Right cardiac atrium (tissue), 5 donors: ENCODE measurements around the gene MORN1. TPM values are rescaled to one million over a fixed set of nuclear protein-coding genes. Genes with fewer than 3 reads are reported as not detected.

Source experiments
- ATAC-seq, 2 donors: fragments of 200-7000 bp; cut with Tn5 transposase; one replicate each; pipeline versions ENCODE4 v1.8.0 to v1.9.1; 2020; ENCODE audit warnings: moderate library complexity in 2 of 2, mild to moderate bottlenecking in 1 of 2
- DNase-seq, 3 donors: peaks; one replicate each; pipeline ENCODE4 v3.0.0-alpha.2; 2020
- H3K27ac ChIP-seq: one replicate; pipeline ENCODE4 v1.5.1; 2013; ENCODE audit warnings: mild to moderate bottlenecking, low read length, control low read depth, moderate library complexity
- H3K27me3 ChIP-seq: one replicate; pipeline ENCODE4 v1.6.1; 2013; ENCODE audit not compliant: control insufficient read depth, insufficient read depth
- H3K4me1 ChIP-seq: one replicate; pipeline ENCODE4 v1.6.1; 2013; ENCODE audit warnings: low read length; ENCODE audit not compliant: control insufficient read depth, insufficient read depth
- H3K4me3 ChIP-seq: one replicate; pipeline ENCODE4 v1.5.1; 2013; ENCODE audit warnings: low read length, control low read depth
- H3K9me3 ChIP-seq: one replicate; pipeline ENCODE4 v1.6.1; 2013; ENCODE audit warnings: low read length; ENCODE audit not compliant: control insufficient read depth
- WGBS: extraction: QIAGEN DNeasy Blood & Tissue Kit; methylation state at CpG from one replicate; pipeline ENCODE4 v1.1.7; 2013; 5-methylcytosine and 5-hydroxymethylcytosine counted together
- intact Hi-C, 4 donors: fragments of 100-400 bp; cut with DNase I; formaldehyde crosslinking; loops; one replicate each; pipeline versions ENCODE4 v1.11.0 to v1.14.0; 2022 to 2023
- polyA plus RNA-seq: library from polyadenylated mRNA; stranded (reverse); fragments of 200-250 nt; gene quantifications from one replicate; pipeline ENCODE4 v1.2.3, GENCODE V29; 2013
- total RNA-seq, 4 donors: library from RNA; stranded (reverse); fragmentation: NEBNext Ultra II Directional; extraction: Animal tissue kit (Norgen Biotek cat#: 25700); gene quantifications; one replicate each; pipeline ENCODE4 v1.2.1, GENCODE V29; 2021
- donor health status: healthy with polysubstance abuse.
- donor health status: DM: no; HTN: yes; CAD: no.
- donor health status: DM: no; HTN: no; CAD: no.
- donor health status: DM: no; HTN: yes; CAD: no; lungs with severe emphysema.
- donor health status: DM: yes; HTN: yes; CAD: no.

Gene MORN1
- total and polyA plus RNA-seq, 5 donors: 3.2 to 5.1 (median 4.1) TPM

DNA sequence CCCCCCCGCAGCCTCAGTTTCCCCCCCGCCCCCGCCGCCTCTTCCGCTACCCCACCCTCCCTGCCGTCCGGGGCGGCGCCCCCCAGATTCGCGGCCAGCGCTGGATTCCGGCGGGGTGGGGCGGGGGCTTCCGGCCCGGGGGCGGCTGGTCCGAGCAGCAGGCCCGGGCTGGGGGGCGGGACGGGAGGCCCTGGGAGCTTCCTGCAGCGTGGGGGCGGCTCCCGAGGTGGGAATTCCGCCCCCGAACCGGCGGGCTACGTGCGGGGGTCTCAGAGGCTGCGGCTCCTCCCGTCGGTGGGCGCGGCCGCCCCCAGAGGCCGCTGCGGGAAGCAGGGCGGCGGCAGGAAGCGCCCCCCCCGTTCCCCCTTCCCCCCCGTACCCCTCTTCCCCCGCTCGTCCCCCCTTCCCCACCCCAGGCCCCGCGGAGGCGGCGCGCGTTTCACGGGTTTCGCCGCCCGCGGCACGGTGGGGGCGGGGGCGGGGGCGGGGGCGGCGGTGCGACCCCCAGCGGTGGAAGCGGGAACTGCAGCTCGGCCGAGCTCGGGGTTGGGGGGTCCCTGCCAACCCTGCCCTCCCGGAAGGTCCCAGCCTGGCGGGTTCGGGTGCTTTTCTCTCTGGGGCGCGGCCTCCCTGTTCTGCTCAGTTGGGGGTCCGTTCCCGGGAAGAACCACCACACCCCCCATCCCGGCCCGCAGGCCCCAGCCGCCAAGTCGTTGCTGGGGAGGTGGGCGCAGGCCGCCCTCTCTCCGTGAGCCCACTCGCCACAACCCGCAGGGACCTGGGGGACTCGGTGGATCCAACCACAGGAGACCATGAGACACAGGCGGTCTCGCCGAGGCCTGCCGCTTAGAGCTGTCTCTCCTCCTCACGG, 76.3 kb downstream of the MORN1 start:
- ATAC-seq (peak; percentile 20 to 22), DNase-seq (peak; percentile 76 to 91 (median 91))
- H3K27ac ChIP-seq: peak overlapping the region; percentile 19
- no peaks in the 10 kb centered on the region for H3K9me3 ChIP-seq
- no peaks in the 10 kb centered on the region for H3K27me3 ChIP-seq
- intact Hi-C loops: loop anchor here in 2 of 4 donors (5.0 to 10.0 kb wide), 2 partner anchors 83 to 120 kb away; partner anchors contain the start of gene FAAP20 (in 1 of the 2)
- peak overlapping the region; percentile 64 for H3K4me3 ChIP-seq
- peaks cover 5% of the 10 kb centered on the region for H3K4me1 ChIP-seq
- 9% methylated on average over 87 of the region's 91 CpGs for WGBS

DNA sequence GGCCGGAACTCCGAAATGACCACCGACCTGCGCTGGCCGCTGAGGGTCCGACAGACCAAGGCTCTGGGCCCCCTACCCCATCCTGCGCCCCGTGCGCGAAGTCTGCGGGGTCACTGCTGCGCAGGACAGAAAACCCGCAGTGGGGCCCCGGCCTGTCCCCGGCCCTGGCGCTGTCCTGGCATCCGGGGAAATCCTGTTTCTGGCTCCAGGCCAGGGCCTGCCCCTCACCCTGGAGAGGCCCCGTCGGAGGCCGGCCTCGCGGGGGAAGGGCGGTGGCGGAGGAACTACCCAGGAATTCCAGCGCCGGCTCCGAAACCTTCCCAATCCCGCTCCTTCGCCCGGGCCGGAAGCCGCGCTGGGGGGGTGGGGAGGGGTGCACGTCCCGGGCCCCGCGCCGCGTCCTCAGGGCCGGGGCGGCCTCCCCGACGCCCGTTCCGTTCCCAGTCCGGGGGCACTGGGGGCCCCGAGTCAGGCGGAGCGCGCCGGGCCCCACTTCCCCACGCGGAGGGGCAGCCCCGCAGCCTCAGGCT, 77.0 kb downstream of the MORN1 start:
- H3K27me3 ChIP-seq: no peaks in the 10 kb centered on the region
- intact Hi-C loops: loop anchor here in 2 of 4 donors (5.0 to 10.0 kb wide), 2 partner anchors 82 to 120 kb away; partner anchors contain the start of gene FAAP20 (in 1 of the 2)
- ATAC-seq: peak; percentile 18 to 27
- H3K27ac ChIP-seq: peak overlapping the region; percentile 31
- 9% methylated on average over 54 of the region's 54 CpGs for WGBS
- H3K9me3 ChIP-seq: no peaks in the 10 kb centered on the region
- peak; percentile 80 to 91 (median 89) for DNase-seq
- peak overlapping the region; percentile 64 for H3K4me3 ChIP-seq
- peaks cover 5% of the 10 kb centered on the region for H3K4me1 ChIP-seq

DNA sequence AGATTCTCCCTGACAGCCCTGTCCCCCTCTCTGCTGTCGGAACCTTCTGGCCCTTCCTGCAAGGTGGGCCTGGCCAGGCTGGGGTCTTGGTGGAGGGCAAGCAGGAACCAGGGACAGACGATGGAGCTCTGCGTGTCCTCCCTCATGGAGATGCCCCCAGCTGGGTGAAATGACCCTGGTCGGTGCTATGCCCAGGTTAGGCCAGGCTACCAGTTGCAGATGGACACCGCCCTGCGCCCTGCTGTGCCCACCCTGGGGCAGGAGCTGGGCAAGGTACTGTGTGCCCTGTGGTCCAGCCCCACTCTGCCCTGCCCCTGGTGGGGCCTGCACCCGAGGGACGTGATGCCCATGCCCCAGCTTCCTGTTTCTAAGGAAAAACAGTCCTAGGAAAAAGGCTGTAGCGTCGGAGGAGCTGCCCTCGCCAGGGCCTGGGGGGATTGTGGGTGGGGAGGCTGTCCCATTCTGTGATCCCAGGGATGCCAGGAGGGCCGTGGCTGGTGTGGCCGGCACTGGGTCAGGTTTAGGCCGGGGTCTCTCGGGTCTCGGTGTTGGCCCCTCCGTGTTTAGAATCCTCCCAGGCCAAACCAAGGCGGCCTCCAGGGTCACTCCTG, 77.6 kb downstream of the MORN1 start:
- ATAC-seq (peak in 1 of 2 donors; percentile 1), DNase-seq (no peak)
- no peaks in the 10 kb centered on the region for H3K27me3 ChIP-seq
- peak overlapping the region; percentile 31 for H3K27ac ChIP-seq
- no peak overlapping the region for H3K4me3 ChIP-seq
- 53% methylated on average over 18 of the region's 18 CpGs for WGBS
- H3K9me3 ChIP-seq: no peaks in the 10 kb centered on the region
- intact Hi-C loops: loop anchor here in 2 of 4 donors (5.0 to 10.0 kb wide), 2 partner anchors 81 to 119 kb away; partner anchors contain the start of gene FAAP20 (in 1 of the 2)
- peaks cover 5% of the 10 kb centered on the region for H3K4me1 ChIP-seq

DNA sequence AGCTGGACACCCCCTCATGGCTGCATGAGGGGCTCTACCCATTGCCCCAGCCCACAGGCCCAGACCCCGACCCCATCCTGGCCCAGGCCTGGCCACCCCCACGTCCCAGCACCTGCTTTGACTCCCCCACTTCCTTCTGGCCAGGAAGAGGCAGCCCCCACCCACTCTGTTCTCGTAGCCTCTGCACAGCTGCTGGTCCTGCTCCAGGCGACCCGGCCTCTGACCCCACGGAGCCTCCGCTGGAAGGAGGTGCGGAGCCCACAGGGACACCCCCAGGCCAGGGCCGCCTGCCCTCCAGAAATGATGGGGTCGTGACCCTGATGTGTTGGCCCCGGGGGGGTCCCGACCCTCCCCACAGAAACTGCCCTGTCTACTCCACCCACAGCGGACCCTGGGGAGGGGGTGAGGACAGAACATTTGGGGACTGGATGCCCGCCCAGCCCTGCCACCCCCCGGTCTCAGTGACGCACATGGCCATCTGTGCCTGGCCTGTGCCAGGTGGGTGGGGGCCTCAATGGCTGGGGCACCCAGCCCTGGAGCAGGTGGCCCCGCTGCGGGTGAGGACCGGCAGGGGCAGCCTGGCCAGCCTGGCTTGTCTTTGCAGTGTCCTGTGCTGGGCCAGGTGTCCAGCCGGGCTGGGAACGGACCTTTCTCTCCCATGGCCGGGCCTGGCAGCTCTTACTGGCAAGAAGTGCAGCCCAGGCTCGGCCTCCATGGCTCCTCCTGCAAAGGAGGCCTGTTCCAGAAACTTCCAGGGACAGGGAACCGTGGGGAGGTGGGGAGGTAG, 78.6 kb downstream of the MORN1 start:
- intact Hi-C loops: loop anchor here in 2 of 4 donors (5.0 to 10.0 kb wide), 2 partner anchors 80 to 118 kb away; partner anchors contain the start of gene FAAP20 (in 1 of the 2)
- no peak overlapping the region for H3K4me3 ChIP-seq
- peaks cover 5% of the 10 kb centered on the region for H3K4me1 ChIP-seq
- peak overlapping the region; percentile 9 for H3K27ac ChIP-seq
- H3K9me3 ChIP-seq: no peaks in the 10 kb centered on the region
- no peaks in the 10 kb centered on the region for H3K27me3 ChIP-seq
- DNase-seq (peak; percentile 76 to 89 (median 87)), ATAC-seq (peak; percentile 3 to 6)
- 39% methylated on average over 24 of the region's 24 CpGs for WGBS

DNA sequence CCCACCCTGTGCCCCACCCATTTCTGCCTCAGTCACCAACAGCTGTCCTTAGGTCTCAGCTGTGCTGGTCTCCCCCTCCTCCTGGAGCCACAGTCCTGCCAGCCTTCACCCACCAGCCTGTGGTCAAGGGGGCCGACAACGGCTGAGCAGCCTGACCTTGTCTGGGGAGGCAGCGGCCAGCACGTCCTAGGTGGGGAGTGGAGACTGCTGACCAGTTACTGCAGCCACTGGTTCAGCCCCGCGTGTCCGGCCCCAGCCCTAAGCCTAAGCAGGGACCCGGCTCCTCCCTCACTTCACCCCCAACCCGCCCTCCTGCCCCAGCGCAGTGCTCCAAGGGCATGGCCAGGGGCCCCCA, 79.2 kb downstream of the MORN1 start:
- ATAC-seq (peak; percentile 1 to 6), DNase-seq (no peak)
- WGBS: 35% methylated on average over 10 of the region's 10 CpGs
- no peaks in the 10 kb centered on the region for H3K27me3 ChIP-seq
- H3K4me1 ChIP-seq: peaks cover 5% of the 10 kb centered on the region
- H3K4me3 ChIP-seq: no peak overlapping the region
- no peaks in the 10 kb centered on the region for H3K9me3 ChIP-seq
- intact Hi-C loops: loop anchor here in 2 of 4 donors (5.0 to 10.0 kb wide), 2 partner anchors 80 to 117 kb away; partner anchors contain the start of gene FAAP20 (in 1 of the 2)
- peak overlapping the region; percentile 1 for H3K27ac ChIP-seq

DNA sequence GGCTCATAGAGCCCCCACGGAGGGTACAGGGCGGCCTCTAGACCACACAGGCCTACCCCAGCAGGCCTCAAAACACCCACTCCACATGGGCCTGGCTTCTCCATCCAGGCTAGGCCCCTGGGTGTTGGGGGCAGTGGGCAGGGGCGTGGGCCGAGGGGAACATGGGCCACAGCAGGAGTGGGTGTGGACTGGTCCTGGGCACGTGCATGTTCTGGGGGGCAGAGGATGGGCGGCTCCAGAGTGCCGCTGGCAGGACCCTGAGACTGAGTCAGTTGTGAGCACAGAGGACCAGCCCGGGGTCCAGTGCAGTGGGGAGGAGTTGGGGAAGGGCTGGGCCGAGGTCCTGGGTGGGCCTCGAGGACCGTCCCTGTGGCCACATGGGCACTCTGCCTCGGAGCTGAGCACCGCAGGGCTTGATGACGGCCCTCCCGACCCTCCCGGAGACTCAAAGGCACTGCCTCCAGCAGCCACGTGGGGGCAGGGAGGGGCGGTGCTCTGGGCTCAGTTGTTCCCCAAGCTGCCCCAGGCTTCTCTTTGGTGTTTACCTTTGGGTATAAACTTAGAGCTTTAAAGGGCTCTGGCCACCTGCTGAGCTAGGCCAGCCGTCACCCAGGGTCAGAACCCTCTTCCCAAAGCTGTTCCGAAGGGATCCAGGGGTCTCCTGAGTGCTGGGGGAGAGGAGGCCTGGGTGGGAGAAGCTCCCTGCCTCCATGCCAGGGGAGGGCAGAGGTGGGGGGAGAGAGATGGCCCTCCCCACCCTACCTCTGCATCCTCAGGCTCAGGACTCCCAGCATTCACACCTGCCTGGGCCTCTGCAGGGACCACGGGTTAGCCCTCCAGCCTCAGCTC, 79.9 kb downstream of the MORN1 start:
- H3K27me3 ChIP-seq: no peaks in the 10 kb centered on the region
- WGBS: 32% methylated on average over 21 of the region's 21 CpGs

DNA sequence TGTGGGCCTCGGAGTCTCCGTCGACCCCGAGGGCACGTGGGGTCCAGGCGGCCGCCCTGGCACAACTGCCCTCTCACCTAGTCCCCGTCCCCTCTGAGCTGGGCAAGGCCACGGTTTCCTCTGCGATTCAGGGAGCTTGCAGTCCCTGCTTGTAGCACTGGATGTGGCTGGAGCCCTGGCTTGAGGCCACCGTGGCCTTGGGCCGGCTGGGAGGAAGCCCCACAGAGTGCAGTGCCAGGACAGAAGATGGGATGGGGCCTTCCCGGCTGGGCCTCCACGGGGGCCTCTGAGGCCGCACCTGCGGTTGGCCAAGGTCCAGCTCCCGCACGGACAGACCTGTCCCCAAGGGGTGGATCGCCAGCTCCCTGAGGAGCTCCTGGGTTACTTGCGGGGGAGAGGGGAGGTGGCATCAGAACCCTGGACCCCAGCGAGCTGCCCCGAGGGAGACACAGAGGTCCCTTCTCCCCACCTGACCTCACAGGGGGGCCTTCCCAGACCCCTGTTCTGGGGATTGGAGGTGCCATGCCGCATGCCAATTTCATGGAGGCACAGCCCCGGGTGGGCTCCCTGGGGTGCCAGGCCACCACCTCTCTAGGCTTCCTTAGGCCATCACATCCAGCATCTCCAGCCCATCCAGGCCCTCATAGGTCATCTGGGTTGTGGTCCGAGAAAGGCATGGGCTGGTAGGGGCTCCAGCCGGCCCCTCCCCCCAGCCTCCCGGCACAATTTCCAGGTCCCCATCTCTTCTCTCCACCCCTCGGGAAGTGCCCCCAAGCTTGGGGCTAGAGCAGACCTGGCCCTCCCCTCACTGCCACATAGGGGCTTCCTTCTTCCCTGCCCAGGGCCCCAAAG, 80.8 kb downstream of the MORN1 start:
- ATAC-seq (peak in 1 of 2 donors; percentile 5), DNase-seq (peak; percentile 65 to 88 (median 83))
- Histone ChIP-seq H3K27ac (no peak overlapping the region), H3K27me3 (no peaks in the 10 kb centered on the region), H3K4me3 (no peak overlapping the region), H3K9me3 (no peaks in the 10 kb centered on the region), H3K4me1 (peaks cover 5% of the 10 kb centered on the region)
- intact Hi-C loops: loop anchor here in 2 of 4 donors (5.0 to 10.0 kb wide), 2 partner anchors 78 to 116 kb away; partner anchors contain the start of gene FAAP20 (in 1 of the 2)
- WGBS: 60% methylated on average over 28 of the region's 28 CpGs

More for the DNA sequence above, 79.9 kb downstream of the MORN1 start:
- no peaks in the 10 kb centered on the region for H3K9me3 ChIP-seq
- DNase-seq: peak; percentile 81 to 91 (median 88)
- H3K4me1 ChIP-seq: peaks cover 5% of the 10 kb centered on the region
- intact Hi-C loops: loop anchor here in 2 of 4 donors (5.0 to 10.0 kb wide), 2 partner anchors 79 to 117 kb away; partner anchors contain the start of gene FAAP20 (in 1 of the 2)
- ATAC-seq: peak; percentile 14 to 49
- no peak overlapping the region for H3K4me3 ChIP-seq
- H3K27ac ChIP-seq: peak overlapping the region; percentile 7

DNA sequence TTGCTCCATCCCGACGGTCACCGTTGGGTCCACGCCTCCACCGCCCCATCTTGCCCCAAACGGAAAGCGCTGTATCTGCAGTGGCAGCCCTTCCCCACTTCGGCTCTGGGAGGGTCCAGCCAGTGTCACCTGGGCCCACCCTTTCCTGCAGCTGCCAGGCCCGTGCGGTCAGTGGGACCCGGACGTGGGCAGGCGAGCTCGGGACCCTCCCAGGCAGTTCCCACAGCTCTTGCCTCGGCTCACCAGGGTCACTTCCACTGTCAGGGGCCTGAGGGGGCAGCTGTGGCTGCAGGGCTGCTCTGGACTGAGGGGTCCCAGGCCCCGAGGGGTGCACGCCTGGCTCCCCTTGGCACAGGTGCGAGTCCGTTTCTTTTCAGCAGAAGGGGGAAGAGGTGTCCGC, 82.5 kb downstream of the MORN1 start:
- intact Hi-C loops: no loop called here
- 88% methylated on average over 20 of the region's 20 CpGs for WGBS
- H3K4me1 ChIP-seq: peaks cover 5% of the 10 kb centered on the region
- no peak overlapping the region for H3K27ac ChIP-seq
- ATAC-seq: no peak
- no peak for DNase-seq
- H3K9me3 ChIP-seq: no peaks in the 10 kb centered on the region
- H3K27me3 ChIP-seq: no peaks in the 10 kb centered on the region
- no peak overlapping the region for H3K4me3 ChIP-seq

DNA sequence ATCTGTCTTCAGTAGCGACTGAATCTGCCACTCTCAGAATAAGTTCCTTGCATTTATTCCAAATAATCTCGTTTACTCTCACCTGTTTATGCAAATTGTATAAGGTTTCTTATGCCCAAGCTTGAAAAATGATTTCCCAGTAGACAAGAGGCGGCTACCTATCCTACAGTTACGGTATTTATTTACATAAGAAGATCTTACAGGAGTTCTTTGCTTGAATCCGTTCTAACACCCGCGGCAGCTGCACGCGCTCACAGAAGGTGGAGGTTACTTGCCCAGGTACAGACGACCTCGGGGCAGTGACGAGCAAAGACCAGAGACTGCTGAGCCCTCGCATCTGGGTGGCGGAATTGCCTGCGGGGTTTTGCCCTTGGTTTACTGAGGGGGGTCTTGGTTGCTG, 83.4 kb downstream of the MORN1 start:
- peaks cover 5% of the 10 kb centered on the region for H3K4me1 ChIP-seq
- ATAC-seq: no peak
- no peak overlapping the region for H3K4me3 ChIP-seq
- no peak overlapping the region for H3K27ac ChIP-seq
- DNase-seq: no peak
- H3K9me3 ChIP-seq: no peaks in the 10 kb centered on the region
- H3K27me3 ChIP-seq: no peaks in the 10 kb centered on the region
- 93% methylated on average over 15 of the region's 15 CpGs for WGBS
- intact Hi-C loops: no loop called here
